ENCODE measurements around the gene LRSAM1. TPM values are rescaled to one million over a fixed set of nuclear protein-coding genes. Genes with fewer than 3 reads are reported as not detected.

LRSAM1 gene
- total and polyA plus RNA-seq, 2 of the 8 experiments (the other 6 are each of a cell fraction or from before 2014, with no cell fraction given) = 9.7 to 18.3 TPM

DNA sequence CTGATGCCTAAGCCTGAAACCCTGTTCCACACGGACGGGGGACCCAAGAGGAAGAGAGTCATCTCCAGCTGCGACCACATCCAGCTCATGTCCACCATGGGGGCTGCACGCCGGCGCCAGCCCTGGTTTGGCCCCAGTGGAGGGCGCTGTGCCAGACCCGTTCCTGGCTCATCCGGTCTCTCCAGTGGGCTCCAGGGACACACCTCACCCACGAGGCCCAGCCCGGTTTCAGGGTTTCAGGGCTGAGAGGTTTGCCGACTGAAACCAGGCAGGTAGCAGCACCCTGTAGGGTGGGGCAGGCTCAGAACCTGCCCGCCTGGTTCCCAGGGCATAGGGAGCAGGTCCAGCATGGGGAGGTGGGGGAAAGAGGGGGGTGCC, 89.3 kb downstream of the LRSAM1 start:
- DNase-seq (ENCODE audit: low read depth in 1 of 2, low spot score in 2 of 2) (peak in 1 of 2 experiments; percentile 71), FAIRE-seq (no peak)
- Histone ChIP-seq H3K4me2 (ENCODE audit: insufficient read depth in 1 of 2, low read depth in 2 of 2, low read length in 2 of 2) (no peak overlapping the region), H3K27ac (ENCODE audit: low read depth, low read length) (no peak overlapping the region), H3K9me3 (ENCODE audit: insufficient read depth in 2 of 2, low read depth in 1 of 2, low read length in 1 of 2) (no peaks in the 10 kb centered on the region), H3K36me3 (ENCODE audit: control insufficient read depth in 2 of 4, insufficient read depth in 4 of 4, low read length in 3 of 4) (no peaks in the 10 kb centered on the region), H2BK20ac (ENCODE audit: low read length) (no peak overlapping the region), H3K79me1 (ENCODE audit: low read depth, low read length) (peaks cover 26% of the 10 kb centered on the region), H3K9ac (replicated peaks in 1 of 4; ENCODE audit: extremely low read depth in 1 of 4, low read depth in 3 of 4, low read length in 3 of 4) (no peak overlapping the region), H3K79me2 (ENCODE audit: control insufficient read depth in 1 of 2, insufficient read depth in 2 of 2, low read length in 2 of 2) (peaks cover 0 to 31% of the 10 kb centered on the region in 2 experiments; a peak in 1 of 4 replicates), H3K4me1 (replicated peaks in 1 of 4; ENCODE audit: control insufficient read depth in 3 of 4, insufficient read depth in 4 of 4, low read length in 3 of 4) (peaks cover 7 to 19% (median 13%) of the 10 kb centered on the region in 4 experiments), H2BK15ac (ENCODE audit: low read length) (no peak overlapping the region), H4K5ac (ENCODE audit: insufficient read length, low read depth, low read length) (no peak overlapping the region), H2BK5ac (ENCODE audit: low read depth, low read length) (no peak overlapping the region), H4K91ac (replicated peaks; ENCODE audit: insufficient read length, low read length) (no peak overlapping the region), H2BK120ac (replicated peaks; ENCODE audit: low read depth, low read length) (no peak overlapping the region), H4K20me1 (replicated peaks in 1 of 2; ENCODE audit: control insufficient read depth in 1 of 2, insufficient read depth in 2 of 2, low read length in 2 of 2) (peaks cover 3 to 12% of the 10 kb centered on the region in 2 experiments), H3K4me3 (ENCODE audit: extremely low read depth in 1 of 4, insufficient read depth in 2 of 4, low read depth in 3 of 4, low read length in 4 of 4) (no peak overlapping the region), H2AK5ac (ENCODE audit: low read depth, low read length) (0 out of 2 replicates have a peak overlapping the region, but pooled peaks have one; percentile 68), H3K23me2 (ENCODE audit: low read depth, low read length) (peaks cover 2% of the 10 kb centered on the region; the same call in 1 of the 2 replicates), H3K18ac (ENCODE audit: extremely low read depth, low read length) (no peak overlapping the region), H2BK12ac (ENCODE audit: low read depth, low read length) (no peak overlapping the region), H3K14ac (ENCODE audit: insufficient read length) (no peak overlapping the region), H3K23ac (ENCODE audit: insufficient read length) (no peak overlapping the region), H3K56ac (replicated peaks; ENCODE audit: insufficient read length, low read depth, low read length) (no peak overlapping the region), H3K4ac (replicated peaks; ENCODE audit: insufficient read length, low read depth, low read length) (no peak overlapping the region), H3K27me3 (replicated peaks in 1 of 4; ENCODE audit: control insufficient read depth in 3 of 4, extremely low read depth in 1 of 4, insufficient read depth in 3 of 4, low read length in 3 of 4) (no peaks in the 10 kb centered on the region), H4K8ac (ENCODE audit: extremely low read depth, insufficient read depth, low read length) (no peak overlapping the region), H2AFZ (ENCODE audit: low read length) (no peak overlapping the region)
- WGBS, 2 experiments (ENCODE audit: extremely low coverage in 1 of 2, insufficient coverage in 1 of 2, insufficient read length in 1 of 2, insufficient replicate concordance in 2 of 2, low coverage in 1 of 2, low lambda C conversion rate in 2 of 2, missing lambda C conversion rate in 1 of 2) = 80% methylated on average over 13 of the region's 13 CpGs; no CpG with 5 or more reads in 1 of the 2 experiments
- POLR2A ChIA-PET (ENCODE audit: partially characterized antibody) = interaction anchor here (1.0 to 1.7 kb wide), 5 partner anchors 21 to 194 kb away, joined by 3 to 4 read pairs (median 4); no protein-coding TSS in a partner anchor
- CTCF ChIA-PET (ENCODE audit: partially characterized antibody) = interaction anchor here (0.6 to 7.7 kb wide), 19 partner anchors 9 to 329 kb away, joined by 3 to 105 read pairs (median 5); no protein-coding TSS in a partner anchor
- no peak for TF ChIP-seq KDM1A (IDR thresholded peaks at IDR 0.05; ENCODE audit: borderline replicate concordance, low read length)
- no peak; the same call in 1 of the 2 replicates for TF ChIP-seq GABPA (IDR thresholded peaks at IDR 0.05; ENCODE audit: borderline replicate concordance, insufficient read depth, low read length)
- TF ChIP-seq, protein P1, sequence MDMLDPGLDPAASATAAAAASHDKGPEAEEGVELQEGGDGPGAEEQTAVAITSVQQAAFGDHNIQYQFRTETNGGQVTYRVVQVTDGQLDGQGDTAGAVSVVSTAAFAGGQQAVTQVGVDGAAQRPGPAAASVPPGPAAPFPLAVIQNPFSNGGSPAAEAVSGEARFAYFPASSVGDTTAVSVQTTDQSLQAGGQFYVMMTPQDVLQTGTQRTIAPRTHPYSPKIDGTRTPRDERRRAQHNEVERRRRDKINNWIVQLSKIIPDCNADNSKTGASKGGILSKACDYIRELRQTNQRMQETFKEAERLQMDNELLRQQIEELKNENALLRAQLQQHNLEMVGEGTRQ (IDR thresholded peaks at IDR 0.05; ENCODE audit: low read length) = no peak
- TF ChIP-seq EGR1 (IDR thresholded peaks at IDR 0.05; ENCODE audit: borderline replicate concordance, low read depth, low read length) = no peak
- TF ChIP-seq KDM5A (IDR thresholded peaks at IDR 0.05; ENCODE audit: low read length) = no peak
- TF ChIP-seq EP300 (IDR thresholded peaks at IDR 0.05; ENCODE audit: borderline replicate concordance in 1 of 2, low read depth in 2 of 2, low read length in 2 of 2) = no peak
- peak in 2 of 3 experiments; percentile 61 to 68; a peak in 3 of 4 replicates for TF ChIP-seq CTCF (IDR thresholded peaks at IDR 0.05; ENCODE audit: control extremely low read depth in 1 of 3, insufficient read depth in 1 of 3, low read depth in 1 of 3, low read length in 3 of 3)
- TF ChIP-seq RAD21 (IDR thresholded peaks at IDR 0.05 in 1 of 2, conservative IDR thresholded peaks at IDR 0.05 in 1 of 2; ENCODE audit: low read depth in 2 of 2, low read length in 2 of 2) = peak; percentile 32 to 48; a peak in 3 of 4 replicates
- TF ChIP-seq CREB1 (IDR thresholded peaks at IDR 0.05) = no peak

Measured in H1 (cell line).